Fibroblast of villous mesenchyme (primary cell): ENCODE data around the gene ANKS6. TPM values are rescaled to one million over a fixed set of nuclear protein-coding genes. Genes with fewer than 3 reads are reported as not detected.

Source experiments
- DNase-seq: peaks from one replicate; pipeline ENCODE4 v3.0.0-alpha.2; 2010; ENCODE audit warnings: low read depth
- H3K4me3 ChIP-seq: 2 replicates; pipeline ENCODE4 v1.5.1; 2011; ENCODE audit warnings: low read depth, mild to moderate bottlenecking, low read length
- total RNA-seq: library from RNA; depleted of rRNA; stranded (reverse); fragments of >200 nt; gene quantifications from 2 replicates; pipeline ENCODE4 v1.2.3, GENCODE V29; 2012
- TF ChIP-seq, protein P1 (sequence below): IDR thresholded peaks from 2 replicates; pipeline ENCODE4 v1.5.1; 2012; ENCODE audit warnings: low read depth, mild to moderate bottlenecking, low read length; ENCODE audit not compliant: insufficient read depth

Gene ANKS6
- total RNA-seq, 1 donor = 6.9 TPM

DNA sequence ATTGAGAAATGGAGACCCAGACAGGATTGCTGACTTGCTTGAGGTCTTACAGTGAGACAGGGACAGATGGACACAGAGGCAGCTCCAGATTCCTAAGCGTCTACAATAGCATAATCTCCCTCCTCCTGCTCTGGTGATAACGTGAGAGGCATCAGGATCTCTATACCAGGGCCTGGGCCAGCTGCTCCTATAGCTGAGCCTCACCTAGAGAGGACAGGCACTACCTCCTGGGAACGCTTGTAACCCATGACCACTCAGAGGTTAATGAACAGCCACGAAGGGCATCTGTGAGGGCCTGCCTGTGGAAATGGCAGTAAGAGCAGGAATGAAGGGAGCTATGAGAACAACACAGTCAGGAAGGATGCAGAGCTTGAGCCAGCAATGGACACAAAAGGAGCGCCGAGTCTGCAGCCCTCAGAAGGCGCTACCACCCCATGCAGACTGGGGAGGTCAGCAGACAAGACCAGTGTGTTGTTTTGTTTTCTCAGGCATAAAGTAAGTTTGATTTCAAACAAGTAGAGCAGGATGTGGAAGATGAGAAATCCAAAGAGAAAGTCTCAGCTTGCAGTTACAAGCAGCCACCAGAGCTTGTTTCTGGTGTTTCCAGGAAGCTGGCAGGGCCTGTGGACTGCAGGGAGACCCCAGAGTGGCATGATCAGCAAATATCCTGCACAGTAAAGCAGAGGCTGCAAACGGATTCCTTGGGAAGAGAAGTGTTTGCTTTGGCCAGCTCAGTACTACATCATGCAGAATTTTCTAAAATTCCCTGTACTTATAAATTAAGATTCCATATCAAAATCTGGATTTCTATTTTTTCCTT, 17.4 kb downstream of the ANKS6 start:
- DNase-seq = no peak
- TF ChIP-seq, protein P1, sequence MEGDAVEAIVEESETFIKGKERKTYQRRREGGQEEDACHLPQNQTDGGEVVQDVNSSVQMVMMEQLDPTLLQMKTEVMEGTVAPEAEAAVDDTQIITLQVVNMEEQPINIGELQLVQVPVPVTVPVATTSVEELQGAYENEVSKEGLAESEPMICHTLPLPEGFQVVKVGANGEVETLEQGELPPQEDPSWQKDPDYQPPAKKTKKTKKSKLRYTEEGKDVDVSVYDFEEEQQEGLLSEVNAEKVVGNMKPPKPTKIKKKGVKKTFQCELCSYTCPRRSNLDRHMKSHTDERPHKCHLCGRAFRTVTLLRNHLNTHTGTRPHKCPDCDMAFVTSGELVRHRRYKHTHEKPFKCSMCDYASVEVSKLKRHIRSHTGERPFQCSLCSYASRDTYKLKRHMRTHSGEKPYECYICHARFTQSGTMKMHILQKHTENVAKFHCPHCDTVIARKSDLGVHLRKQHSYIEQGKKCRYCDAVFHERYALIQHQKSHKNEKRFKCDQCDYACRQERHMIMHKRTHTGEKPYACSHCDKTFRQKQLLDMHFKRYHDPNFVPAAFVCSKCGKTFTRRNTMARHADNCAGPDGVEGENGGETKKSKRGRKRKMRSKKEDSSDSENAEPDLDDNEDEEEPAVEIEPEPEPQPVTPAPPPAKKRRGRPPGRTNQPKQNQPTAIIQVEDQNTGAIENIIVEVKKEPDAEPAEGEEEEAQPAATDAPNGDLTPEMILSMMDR = no peak
- no peak overlapping the region for H3K4me3 ChIP-seq

DNA sequence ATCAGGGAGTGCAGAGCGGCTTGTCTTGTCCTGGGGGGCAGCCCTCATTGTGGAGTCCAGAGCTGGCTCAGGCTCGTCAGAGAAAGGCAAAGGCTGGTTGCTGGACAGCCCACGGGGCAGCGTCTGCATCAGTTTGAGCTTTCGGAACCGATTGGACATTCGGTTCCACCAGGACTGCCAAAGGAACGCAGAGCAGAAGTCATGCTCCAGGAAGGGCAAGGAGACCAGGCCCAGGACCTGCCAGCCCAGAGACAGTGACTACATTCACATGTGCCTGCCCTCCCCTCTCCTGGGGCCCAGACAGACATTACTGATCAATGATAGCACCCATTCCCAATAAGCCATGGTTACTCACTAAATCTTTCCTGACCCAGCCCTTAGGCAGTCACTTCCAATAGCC, 18.1 kb downstream of the ANKS6 start:
- no peak for DNase-seq
- TF ChIP-seq, protein P1 = no peak
- no peak overlapping the region for H3K4me3 ChIP-seq

- no peak for DNase-seq
- TF ChIP-seq, protein P1 = no peak
- H3K4me3 ChIP-seq = no peak overlapping the region
These were observed 18.7 kb downstream of the ANKS6 start for GRCh38 chr9:98777618-98778017.

- H3K4me3 ChIP-seq = no peak overlapping the region
- peak; percentile 76 for DNase-seq
- TF ChIP-seq, protein P1 = peak; percentile 87
These were observed 20.4 kb downstream of the ANKS6 start for GRCh38 chr9:98775831-98776441.

- DNase-seq = peak; percentile 13
- TF ChIP-seq, protein P1 = peak; percentile 73
- H3K4me3 ChIP-seq = no peak overlapping the region
These were observed 21.6 kb downstream of the ANKS6 start for GRCh38 chr9:98774746-98775145.

GRCh38 chr9:98773721-98774120, 22.6 kb downstream of the ANKS6 start:
- DNase-seq = no peak
- H3K4me3 ChIP-seq = no peak overlapping the region
- TF ChIP-seq, protein P1 = no peak
